ENCODE measurements around the gene HOXD10. TPM values are rescaled to one million over a fixed set of nuclear protein-coding genes. Genes with fewer than 3 reads are reported as not detected.

HOXD10 gene
- total and polyA plus RNA-seq, 2 experiments from 2014 or later: not detected

- no peaks in the 10 kb centered on the region for H3K9me3 ChIP-seq (ENCODE audit: low read depth)
- H3K4me3 ChIP-seq: no peak overlapping the region
- TF ChIP-seq, protein P1, sequence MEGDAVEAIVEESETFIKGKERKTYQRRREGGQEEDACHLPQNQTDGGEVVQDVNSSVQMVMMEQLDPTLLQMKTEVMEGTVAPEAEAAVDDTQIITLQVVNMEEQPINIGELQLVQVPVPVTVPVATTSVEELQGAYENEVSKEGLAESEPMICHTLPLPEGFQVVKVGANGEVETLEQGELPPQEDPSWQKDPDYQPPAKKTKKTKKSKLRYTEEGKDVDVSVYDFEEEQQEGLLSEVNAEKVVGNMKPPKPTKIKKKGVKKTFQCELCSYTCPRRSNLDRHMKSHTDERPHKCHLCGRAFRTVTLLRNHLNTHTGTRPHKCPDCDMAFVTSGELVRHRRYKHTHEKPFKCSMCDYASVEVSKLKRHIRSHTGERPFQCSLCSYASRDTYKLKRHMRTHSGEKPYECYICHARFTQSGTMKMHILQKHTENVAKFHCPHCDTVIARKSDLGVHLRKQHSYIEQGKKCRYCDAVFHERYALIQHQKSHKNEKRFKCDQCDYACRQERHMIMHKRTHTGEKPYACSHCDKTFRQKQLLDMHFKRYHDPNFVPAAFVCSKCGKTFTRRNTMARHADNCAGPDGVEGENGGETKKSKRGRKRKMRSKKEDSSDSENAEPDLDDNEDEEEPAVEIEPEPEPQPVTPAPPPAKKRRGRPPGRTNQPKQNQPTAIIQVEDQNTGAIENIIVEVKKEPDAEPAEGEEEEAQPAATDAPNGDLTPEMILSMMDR (IDR thresholded peaks at IDR 0.05; ENCODE audit: low read depth, low read length): no peak
- no peak overlapping the region for H3K27ac ChIP-seq
- H3K4me1 ChIP-seq (ENCODE audit: low read depth): no peaks in the 10 kb centered on the region
- no peaks in the 10 kb centered on the region for H3K36me3 ChIP-seq
- peaks cover 100% of the 10 kb centered on the region for H3K27me3 ChIP-seq
- no peak for DNase-seq (ENCODE audit: low read depth in 1 of 2, low spot score in 1 of 2)
Measured at GRCh38 chr2:176169181-176169580, 52.6 kb downstream of the HOXD10 start.

Other genes with a start within 250 kb of the HOXD10 start
- 34.5 and 37.7 TPM in 2 replicates for gene LNPK, start 114.5 kb upstream of the HOXD10 start, total RNA-seq
- gene LNPK, start 114.5 kb upstream of the HOXD10 start, polyA plus RNA-seq: 35.0 and 41.9 TPM in 2 replicates
- 0.06 and 0.11 TPM in 2 replicates for gene EVX2, start 32.8 kb upstream of the HOXD10 start, total RNA-seq
- gene EVX2, start 32.8 kb upstream of the HOXD10 start, polyA plus RNA-seq: 0.28 TPM in 1 of 2 replicates, not detected in the other
- gene HOXD13, start 24.1 kb upstream of the HOXD10 start, total RNA-seq: not detected in 2 replicates
- not detected in 2 replicates for gene HOXD13, start 24.1 kb upstream of the HOXD10 start, polyA plus RNA-seq
- not detected in 2 replicates for gene HOXD12, start 17.0 kb upstream of the HOXD10 start, total RNA-seq
- not detected in 2 replicates for gene HOXD12, start 17.0 kb upstream of the HOXD10 start, polyA plus RNA-seq
- not detected in 2 replicates for gene HOXD11, start 9.5 kb upstream of the HOXD10 start, total RNA-seq
- gene HOXD11, start 9.5 kb upstream of the HOXD10 start, polyA plus RNA-seq: not detected in 2 replicates
- gene HOXD9, start 5.9 kb downstream of the HOXD10 start, total RNA-seq: not detected in 2 replicates
- not detected in 2 replicates for gene HOXD9, start 5.9 kb downstream of the HOXD10 start, polyA plus RNA-seq
- not detected in 2 replicates for gene HOXD8, start 12.9 kb downstream of the HOXD10 start, total RNA-seq
- gene HOXD8, start 12.9 kb downstream of the HOXD10 start, polyA plus RNA-seq: not detected in 2 replicates
- gene HOXD4, start 34.8 kb downstream of the HOXD10 start, total RNA-seq: not detected in 2 replicates
- not detected in 2 replicates for gene HOXD4, start 34.8 kb downstream of the HOXD10 start, polyA plus RNA-seq
- 0.12 TPM in 1 of 2 replicates, not detected in the other for gene HOXD3, start 40.5 kb downstream of the HOXD10 start, total RNA-seq
- not detected in 2 replicates for gene HOXD3, start 40.5 kb downstream of the HOXD10 start, polyA plus RNA-seq
- not detected in 2 replicates for gene HOXD1, start 71.9 kb downstream of the HOXD10 start, total RNA-seq
- not detected in 2 replicates for gene HOXD1, start 71.9 kb downstream of the HOXD10 start, polyA plus RNA-seq
- gene MTX2, start 152.7 kb downstream of the HOXD10 start, total RNA-seq: 50.9 and 60.7 TPM in 2 replicates
- gene MTX2, start 152.7 kb downstream of the HOXD10 start, polyA plus RNA-seq: 107 and 124 TPM in 2 replicates